GM23338 (cell line): ENCODE results near the gene ARFIP1.

Source experiments
- CREB1 ChIP-seq: fragments of 250-450 bp; sonication (Bioruptor Pico); IDR thresholded peaks from 2 replicates; pipeline ENCODE4 v1.5.0; 2020; ENCODE audit warnings: low read depth, mild to moderate bottlenecking, moderate library complexity
- CTCF ChIP-seq, 2 experiments: fragments of 200-600 bp in 1 of 2; sonication (generic) in 1 of 2; conservative IDR thresholded peaks; 2 replicates each; pipeline versions ENCODE4 v1.5.1 to v1.6.1; 2016 to 2017; ENCODE audit warnings: antibody characterized with exemption in 2 of 2, low read depth in 2 of 2, mild to moderate bottlenecking in 2 of 2, moderate library complexity in 1 of 2
- ETS1 ChIP-seq: IDR thresholded peaks from 2 replicates; pipeline ENCODE4 v1.6.1; 2016; ENCODE audit warnings: antibody characterized with exemption
- EZH2 ChIP-seq: fragments of 200-600 bp; sonication (generic); IDR thresholded peaks from one replicate; pipeline ENCODE4 v1.8.0; 2017; ENCODE audit warnings: antibody characterized with exemption, mild to moderate bottlenecking, low read depth; ENCODE audit not compliant: unreplicated experiment
- POLR2AphosphoS5 ChIP-seq: IDR thresholded peaks from 2 replicates; pipeline ENCODE4 v1.6.1; 2016; ENCODE audit warnings: antibody characterized with exemption, low read depth
- ZNF331 ChIP-seq: fragments of 250-450 bp; sonication (Bioruptor Pico); IDR thresholded peaks from 2 replicates; pipeline ENCODE4 v1.5.0; 2020; ENCODE audit warnings: low read depth, mild to moderate bottlenecking, moderate library complexity
- TF ChIP-seq, protein P1 (sequence below): IDR thresholded peaks from one replicate; pipeline ENCODE4 v1.6.1; 2018; ENCODE audit warnings: antibody characterized with exemption; ENCODE audit not compliant: unreplicated experiment

GRCh38 chr4:152786627-152787026, 6.9 kb downstream of the ARFIP1 start:
- no peak for TF ChIP-seq CTCF (conservative IDR thresholded peaks at IDR 0.05; ENCODE audit: low read depth in 2 of 2)
- no peak for TF ChIP-seq ZNF331 (CRISPR knock-in tag)
- no peak for TF ChIP-seq POLR2AphosphoS5
- TF ChIP-seq, protein P1, sequence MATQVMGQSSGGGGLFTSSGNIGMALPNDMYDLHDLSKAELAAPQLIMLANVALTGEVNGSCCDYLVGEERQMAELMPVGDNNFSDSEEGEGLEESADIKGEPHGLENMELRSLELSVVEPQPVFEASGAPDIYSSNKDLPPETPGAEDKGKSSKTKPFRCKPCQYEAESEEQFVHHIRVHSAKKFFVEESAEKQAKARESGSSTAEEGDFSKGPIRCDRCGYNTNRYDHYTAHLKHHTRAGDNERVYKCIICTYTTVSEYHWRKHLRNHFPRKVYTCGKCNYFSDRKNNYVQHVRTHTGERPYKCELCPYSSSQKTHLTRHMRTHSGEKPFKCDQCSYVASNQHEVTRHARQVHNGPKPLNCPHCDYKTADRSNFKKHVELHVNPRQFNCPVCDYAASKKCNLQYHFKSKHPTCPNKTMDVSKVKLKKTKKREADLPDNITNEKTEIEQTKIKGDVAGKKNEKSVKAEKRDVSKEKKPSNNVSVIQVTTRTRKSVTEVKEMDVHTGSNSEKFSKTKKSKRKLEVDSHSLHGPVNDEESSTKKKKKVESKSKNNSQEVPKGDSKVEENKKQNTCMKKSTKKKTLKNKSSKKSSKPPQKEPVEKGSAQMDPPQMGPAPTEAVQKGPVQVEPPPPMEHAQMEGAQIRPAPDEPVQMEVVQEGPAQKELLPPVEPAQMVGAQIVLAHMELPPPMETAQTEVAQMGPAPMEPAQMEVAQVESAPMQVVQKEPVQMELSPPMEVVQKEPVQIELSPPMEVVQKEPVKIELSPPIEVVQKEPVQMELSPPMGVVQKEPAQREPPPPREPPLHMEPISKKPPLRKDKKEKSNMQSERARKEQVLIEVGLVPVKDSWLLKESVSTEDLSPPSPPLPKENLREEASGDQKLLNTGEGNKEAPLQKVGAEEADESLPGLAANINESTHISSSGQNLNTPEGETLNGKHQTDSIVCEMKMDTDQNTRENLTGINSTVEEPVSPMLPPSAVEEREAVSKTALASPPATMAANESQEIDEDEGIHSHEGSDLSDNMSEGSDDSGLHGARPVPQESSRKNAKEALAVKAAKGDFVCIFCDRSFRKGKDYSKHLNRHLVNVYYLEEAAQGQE = no peak
- no peak for TF ChIP-seq EZH2
- TF ChIP-seq ETS1 = no peak
- TF ChIP-seq CREB1 (CRISPR knock-in tag) = no peak
